MM.1S (cell line): ENCODE data around the gene ITGB8.

Experiments
- DNase-seq: peaks from one replicate; pipeline ENCODE4 v3.0.0-alpha.2; 2015
- H2AFZ ChIP-seq: fragments of 300-600 bp; sonication (generic); 2 replicates; pipeline ENCODE4 v1.6.0; 2016; ENCODE audit warnings: antibody characterized with exemption, low read length
- H3F3A ChIP-seq: fragments of 300-600 bp; sonication (generic); 2 replicates; pipeline ENCODE4 v1.6.1; 2016; ENCODE audit warnings: mild to moderate bottlenecking, antibody characterized with exemption, low read length, moderate library complexity, mixed read lengths; ENCODE audit not compliant: insufficient read depth
- H3K27ac ChIP-seq: fragments of 300-600 bp; sonication (generic); 2 replicates; pipeline ENCODE4 v1.5.1; 2016; ENCODE audit warnings: mild to moderate bottlenecking, low read length
- H3K27me3 ChIP-seq: fragments of 300-600 bp; sonication (generic); replicated peaks from 2 replicates; pipeline ENCODE4 v1.6.0; 2016; ENCODE audit warnings: low read length; ENCODE audit not compliant: insufficient read depth
- H3K36me3 ChIP-seq: fragments of 300-600 bp; sonication (generic); replicated peaks from 2 replicates; pipeline ENCODE4 v1.6.1; 2016; ENCODE audit warnings: mild to moderate bottlenecking, low read length, mixed read lengths; ENCODE audit not compliant: insufficient read depth
- H3K4me1 ChIP-seq: fragments of 300-600 bp; sonication (generic); 2 replicates; pipeline ENCODE4 v1.6.1; 2016; ENCODE audit warnings: low read length, mixed read lengths
- H3K4me2 ChIP-seq: fragments of 300-600 bp; sonication (generic); 2 replicates; pipeline ENCODE4 v1.6.0; 2016; ENCODE audit warnings: low read depth, low read length
- H3K4me3 ChIP-seq: fragments of 300-600 bp; sonication (generic); 2 replicates; pipeline ENCODE4 v1.5.1; 2016; ENCODE audit warnings: low read length, mixed read lengths
- H3K79me2 ChIP-seq: fragments of 300-600 bp; sonication (generic); 2 replicates; pipeline ENCODE4 v1.6.1; 2016; ENCODE audit warnings: mixed run types, low read length, mixed read lengths
- H3K9ac ChIP-seq: fragments of 300-600 bp; sonication (generic); 2 replicates; pipeline ENCODE4 v1.6.1; 2016; ENCODE audit warnings: low read length, mixed read lengths
- H3K9me2 ChIP-seq: fragments of 300-600 bp; sonication (generic); replicated peaks from 2 replicates; pipeline ENCODE4 v1.6.1; 2016; ENCODE audit warnings: mild to moderate bottlenecking, low read length, mixed read lengths; ENCODE audit not compliant: insufficient read depth
- H3K9me3 ChIP-seq: fragments of 300-600 bp; sonication (generic); replicated peaks from 2 replicates; pipeline ENCODE4 v1.6.1; 2016; ENCODE audit warnings: mild to moderate bottlenecking, low read length, mixed read lengths; ENCODE audit not compliant: insufficient read depth
- H4K20me1 ChIP-seq: fragments of 300-600 bp; sonication (generic); 2 replicates; pipeline ENCODE4 v1.6.1; 2016; ENCODE audit warnings: mild to moderate bottlenecking, low read length, moderate library complexity, mixed read lengths; ENCODE audit not compliant: insufficient read depth
- EZH2 ChIP-seq: fragments of 300-600 bp; sonication (generic); optimal IDR thresholded peaks from 2 replicates; pipeline ENCODE3; 2017; ENCODE audit warnings: low read depth, mild to moderate bottlenecking, antibody characterized with exemption, low read length, mixed read lengths
- EZH2phosphoT487 ChIP-seq: fragments of 300-600 bp; sonication (generic); IDR thresholded peaks from 2 replicates; pipeline ENCODE4 v1.6.1; 2018; ENCODE audit warnings: antibody characterized with exemption, low read length
- TF ChIP-seq, protein P1 (sequence below): fragments of 300-600 bp; sonication (generic); IDR thresholded peaks from 2 replicates; pipeline ENCODE4 v1.5.1; 2016; ENCODE audit warnings: antibody characterized with exemption, low read length, mixed read lengths

Gene ITGB8

DNA sequence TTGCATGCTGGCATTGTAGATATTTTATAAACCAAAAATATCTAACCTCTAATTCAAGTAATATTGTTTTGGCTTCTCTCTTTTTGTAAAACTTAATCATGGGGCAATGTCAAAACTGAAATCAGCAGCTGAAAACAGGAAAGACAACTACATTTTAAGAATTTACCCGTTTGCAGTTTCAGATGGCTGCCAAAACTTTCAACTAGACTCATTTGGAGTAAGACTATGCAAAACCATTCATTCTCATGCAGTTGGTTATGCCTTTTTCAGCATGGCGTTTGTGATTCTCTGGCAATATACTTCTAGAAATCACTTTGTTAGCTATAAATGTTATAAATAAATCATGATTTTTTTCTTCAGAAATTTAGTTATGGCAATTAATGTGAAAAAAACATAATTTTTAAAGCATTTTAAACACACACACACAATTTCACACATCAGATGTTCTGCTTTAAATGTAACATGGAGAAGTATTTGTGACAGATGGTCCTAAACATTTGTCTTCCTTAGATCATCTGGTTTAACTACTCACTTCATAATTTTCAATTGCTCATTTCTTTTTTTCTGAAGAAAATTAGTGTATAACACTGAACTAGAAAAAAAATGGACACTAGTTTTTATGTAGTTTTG lies 116.4 kb downstream of the ITGB8 start:
- H3K4me2 ChIP-seq = peak overlapping the region; percentile 66
- H2AFZ ChIP-seq = no peak overlapping the region
- no peaks in the 10 kb centered on the region for H4K20me1 ChIP-seq
- H3K4me1 ChIP-seq = peaks cover 43% of the 10 kb centered on the region
- DNase-seq = peak; percentile 85
- TF ChIP-seq, protein P1, sequence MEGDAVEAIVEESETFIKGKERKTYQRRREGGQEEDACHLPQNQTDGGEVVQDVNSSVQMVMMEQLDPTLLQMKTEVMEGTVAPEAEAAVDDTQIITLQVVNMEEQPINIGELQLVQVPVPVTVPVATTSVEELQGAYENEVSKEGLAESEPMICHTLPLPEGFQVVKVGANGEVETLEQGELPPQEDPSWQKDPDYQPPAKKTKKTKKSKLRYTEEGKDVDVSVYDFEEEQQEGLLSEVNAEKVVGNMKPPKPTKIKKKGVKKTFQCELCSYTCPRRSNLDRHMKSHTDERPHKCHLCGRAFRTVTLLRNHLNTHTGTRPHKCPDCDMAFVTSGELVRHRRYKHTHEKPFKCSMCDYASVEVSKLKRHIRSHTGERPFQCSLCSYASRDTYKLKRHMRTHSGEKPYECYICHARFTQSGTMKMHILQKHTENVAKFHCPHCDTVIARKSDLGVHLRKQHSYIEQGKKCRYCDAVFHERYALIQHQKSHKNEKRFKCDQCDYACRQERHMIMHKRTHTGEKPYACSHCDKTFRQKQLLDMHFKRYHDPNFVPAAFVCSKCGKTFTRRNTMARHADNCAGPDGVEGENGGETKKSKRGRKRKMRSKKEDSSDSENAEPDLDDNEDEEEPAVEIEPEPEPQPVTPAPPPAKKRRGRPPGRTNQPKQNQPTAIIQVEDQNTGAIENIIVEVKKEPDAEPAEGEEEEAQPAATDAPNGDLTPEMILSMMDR = no peak
- TF ChIP-seq EZH2 = no peak
- no peak for TF ChIP-seq EZH2phosphoT487
- H3K27me3 ChIP-seq = no peaks in the 10 kb centered on the region
- no peaks in the 10 kb centered on the region for H3K9me2 ChIP-seq
- 0 out of 2 replicates have a peak, but pooled peaks cover 6% of the 10 kb centered on the region for H3K36me3 ChIP-seq
- H3K4me3 ChIP-seq = peak overlapping the region; percentile 38; the same call in 1 of the 2 replicates
- H3K9me3 ChIP-seq = no peaks in the 10 kb centered on the region
- H3F3A ChIP-seq = peaks cover 32% of the 10 kb centered on the region
- peak overlapping the region; percentile 67 for H3K9ac ChIP-seq
- peak overlapping the region; percentile 94 for H3K27ac ChIP-seq
- H3K79me2 ChIP-seq = peaks cover 14% of the 10 kb centered on the region

DNA sequence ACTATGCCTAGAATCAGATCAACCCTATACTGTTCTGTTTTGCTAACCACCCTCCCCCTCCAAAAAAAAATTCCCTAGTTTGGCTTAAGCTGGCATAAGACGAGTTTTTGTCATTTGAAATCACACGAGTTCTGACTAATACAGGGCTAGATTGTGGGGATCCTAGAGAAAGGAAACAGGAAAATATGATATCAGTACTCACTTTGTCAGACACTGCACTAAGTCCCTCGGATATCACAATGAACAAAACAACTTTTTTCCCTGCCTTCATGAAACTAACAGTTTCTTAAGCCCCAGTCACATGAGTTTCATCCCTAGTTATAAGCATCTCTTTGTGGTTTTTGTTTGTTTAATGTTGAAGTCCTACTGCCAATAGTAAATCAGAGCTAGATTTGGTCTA lies 118.5 kb downstream of the ITGB8 start:
- TF ChIP-seq, protein P1 = no peak
- TF ChIP-seq EZH2phosphoT487 = no peak
- no peak for TF ChIP-seq EZH2
- peaks cover 43% of the 10 kb centered on the region for H3K4me1 ChIP-seq
- H3K9me2 ChIP-seq = no peaks in the 10 kb centered on the region
- DNase-seq = peak; percentile 53
- no peaks in the 10 kb centered on the region for H4K20me1 ChIP-seq
- peaks cover 32% of the 10 kb centered on the region for H3F3A ChIP-seq
- H3K9ac ChIP-seq = peak overlapping the region; percentile 39; the same call in 1 of the 2 replicates
- H3K27me3 ChIP-seq = no peaks in the 10 kb centered on the region
- peak overlapping the region; percentile 38 for H3K4me3 ChIP-seq
- peaks cover 14% of the 10 kb centered on the region for H3K79me2 ChIP-seq
- H3K4me2 ChIP-seq = peak overlapping the region; percentile 66
- H3K9me3 ChIP-seq = no peaks in the 10 kb centered on the region
- H2AFZ ChIP-seq = peak overlapping the region; percentile 33
- peak overlapping the region; percentile 94 for H3K27ac ChIP-seq
- H3K36me3 ChIP-seq = 0 out of 2 replicates have a peak, but pooled peaks cover 6% of the 10 kb centered on the region

DNA sequence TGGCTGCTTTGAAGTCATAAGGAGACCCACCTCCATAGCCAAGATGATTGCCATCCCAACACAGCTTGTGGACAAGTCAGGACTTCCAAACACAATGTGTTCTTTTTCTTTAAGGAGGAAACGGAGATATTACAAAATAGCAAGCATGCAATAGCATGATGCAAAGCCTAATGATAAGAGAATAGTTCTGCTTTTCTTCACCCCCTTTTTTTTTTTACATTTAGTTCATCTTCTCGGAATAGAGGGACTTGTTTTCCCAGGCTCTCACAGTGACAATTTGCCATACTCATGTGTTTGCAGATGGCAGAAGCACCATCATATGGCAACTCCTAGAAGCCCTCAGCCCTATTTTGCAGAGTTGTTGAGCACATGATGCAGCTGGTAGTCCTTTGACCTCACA lies 119.8 kb downstream of the ITGB8 start:
- TF ChIP-seq EZH2 (no peak), EZH2phosphoT487 (no peak)
- TF ChIP-seq, protein P1 = no peak
- DNase-seq = no peak
- peaks cover 38% of the 10 kb centered on the region for H3K4me1 ChIP-seq
- H3K9ac ChIP-seq = no peak overlapping the region
- H4K20me1 ChIP-seq = no peaks in the 10 kb centered on the region
- no peaks in the 10 kb centered on the region for H3K9me2 ChIP-seq
- H3K79me2 ChIP-seq = peaks cover 8% of the 10 kb centered on the region
- H3K4me2 ChIP-seq = no peak overlapping the region
- H3K36me3 ChIP-seq = no peaks in the 10 kb centered on the region
- H3K4me3 ChIP-seq = no peak overlapping the region
- no peak overlapping the region for H3K27ac ChIP-seq
- no peaks in the 10 kb centered on the region for H3K27me3 ChIP-seq
- peaks cover 32% of the 10 kb centered on the region for H3F3A ChIP-seq
- no peak overlapping the region for H2AFZ ChIP-seq
- H3K9me3 ChIP-seq = no peaks in the 10 kb centered on the region
